GM19099 (cell line): ENCODE measurements around the gene DAP.

Experiments used
- POLR2A ChIP-seq: IDR thresholded peaks from 3 replicates; pipeline ENCODE4 v1.6.1; 2011; ENCODE audit warnings: low read depth; ENCODE audit not compliant: insufficient read length; ENCODE audit errors: extremely low read depth

Gene DAP

GRCh38 chr5:10680876-10681481, 80.1 kb downstream of the DAP start:
- TF ChIP-seq POLR2A, result no peak

GRCh38 chr5:10679336-10679988, 81.6 kb downstream of the DAP start:
- no peak for TF ChIP-seq POLR2A

GRCh38 chr5:10678244-10678643, 82.8 kb downstream of the DAP start:
- TF ChIP-seq POLR2A, result no peak

GRCh38 chr5:10677533-10677932, 83.5 kb downstream of the DAP start:
- TF ChIP-seq POLR2A, result no peak

GRCh38 chr5:10676946-10677345, 84.1 kb downstream of the DAP start:
- TF ChIP-seq POLR2A, result no peak

- TF ChIP-seq POLR2A, result no peak
These were observed 84.8 kb downstream of the DAP start for GRCh38 chr5:10676224-10676623.

- no peak for TF ChIP-seq POLR2A
These were observed 85.8 kb downstream of the DAP start for GRCh38 chr5:10675177-10675700.

- TF ChIP-seq POLR2A, result no peak
These were observed 86.5 kb downstream of the DAP start for GRCh38 chr5:10674582-10674981.

GRCh38 chr5:10674096-10674495, 86.9 kb downstream of the DAP start:
- no peak for TF ChIP-seq POLR2A

GRCh38 chr5:10673407-10673806, 87.6 kb downstream of the DAP start:
- TF ChIP-seq POLR2A, result no peak

- TF ChIP-seq POLR2A, result no peak
These were observed 88.0 kb downstream of the DAP start for GRCh38 chr5:10673017-10673389.

- no peak for TF ChIP-seq POLR2A
These were observed 88.7 kb downstream of the DAP start for GRCh38 chr5:10672146-10673016.

GRCh38 chr5:10671041-10672008, 89.7 kb downstream of the DAP start:
- no peak for TF ChIP-seq POLR2A

- no peak for TF ChIP-seq POLR2A
These were observed 91.1 kb downstream of the DAP start for GRCh38 chr5:10669983-10670382.
